ENCODE results near the gene ZNF784. TPM values are rescaled to one million over a fixed set of nuclear protein-coding genes. Genes with fewer than 3 reads are reported as not detected.

ZNF784 gene
- polyA plus RNA-seq, 10 donors, result 5.9 to 9.1 (median 7.5) TPM

- no peak for DNase-seq
These were observed 20.6 kb upstream of the ZNF784 start for GRCh38 chr19:55644842-55645511.

- DNase-seq, result no peak
These were observed 19.9 kb upstream of the ZNF784 start for GRCh38 chr19:55644191-55644833.

GRCh38 chr19:55643887-55644176 is 19.5 kb upstream of the ZNF784 start:
- DNase-seq, result no peak

- peak; percentile 63 to 89 (median 79) for DNase-seq
These were observed 18.9 kb upstream of the ZNF784 start, which contains the start of gene ZNF581 for GRCh38 chr19:55643003-55643886. ZNF581 (plus strand) TSS chr19:55643649; CDS start chr19:55644572, 923 bp downstream.

- peak in 1 of 3 donors; percentile 48 for DNase-seq
These were observed 18.0 kb upstream of the ZNF784 start for GRCh38 chr19:55642153-55643002.

- no peak for DNase-seq
These were observed 17.2 kb upstream of the ZNF784 start for GRCh38 chr19:55641426-55642152.

- peak; percentile 75 to 95 (median 83) for DNase-seq
These were observed 16.4 kb upstream of the ZNF784 start, which contains the start of gene ZNF580 for GRCh38 chr19:55640577-55641425. ZNF580 (plus strand) TSS chr19:55641002; CDS start chr19:55642509, 1,507 bp downstream.

- DNase-seq, result peak in 2 of 3 donors; percentile 65 to 90
These were observed 15.7 kb upstream of the ZNF784 start for GRCh38 chr19:55640043-55640576.

GRCh38 chr19:55638864-55639359 is 14.5 kb upstream of the ZNF784 start:
- DNase-seq, result peak in 1 of 3 donors; percentile 52

- no peak for DNase-seq
These were observed 13.2 kb upstream of the ZNF784 start for GRCh38 chr19:55637534-55637933.

- no peak for DNase-seq
These were observed 12.4 kb upstream of the ZNF784 start for GRCh38 chr19:55636723-55637122.

- DNase-seq, result no peak
These were observed 11.6 kb upstream of the ZNF784 start for GRCh38 chr19:55635856-55636440.

- DNase-seq, result no peak
These were observed 11.0 kb upstream of the ZNF784 start for GRCh38 chr19:55635334-55635717.

- DNase-seq, result no peak
These were observed 9.5 kb upstream of the ZNF784 start for GRCh38 chr19:55633861-55634260.

GRCh38 chr19:55632463-55632834 is 8.1 kb upstream of the ZNF784 start:
- DNase-seq, result peak; percentile 90 to 94 (median 91)

- no peak for DNase-seq
These were observed 2.0 kb upstream of the ZNF784 start for GRCh38 chr19:55626350-55626749.

- DNase-seq, result no peak
These were observed 599 bp upstream of the ZNF784 start for GRCh38 chr19:55625004-55625326.

- peak in 1 of 3 donors; percentile 56 for DNase-seq
These were observed 805 bp downstream of the ZNF784 start for GRCh38 chr19:55623561-55623960.

GRCh38 chr19:55623130-55623529 is 1.2 kb downstream of the ZNF784 start:
- no peak for DNase-seq
